Body of pancreas (tissue), 4 donors: Measurements from ENCODE around the gene AUTS2. TPM values are rescaled to one million over a fixed set of nuclear protein-coding genes. Genes with fewer than 3 reads are reported as not detected.

Experiments used
- ATAC-seq: fragments of 150-250 bp; one replicate; pipeline ENCODE4 v1.9.1; 2016
- DNase-seq, 4 donors: peaks; one replicate each; pipeline ENCODE4 v3.0.0-alpha.2; 2019
- H3K27ac ChIP-seq, 4 donors: fragments of 200-600 bp; sonication (generic); 1 replicate in 3 of 4; 2 replicates in 1 of 4; pipeline versions ENCODE4 v1.5.1 to v1.6.1; 2016 to 2019; ENCODE audit warnings: mild to moderate bottlenecking in 1 of 4, mixed read lengths in 1 of 4, moderate library complexity in 1 of 4
- H3K27me3 ChIP-seq, 2 donors: fragments of 200-600 bp; sonication (generic); one replicate each; pipeline ENCODE4 v1.6.0; 2016; ENCODE audit warnings: mild to moderate bottlenecking in 1 of 2
- H3K36me3 ChIP-seq, 2 donors: fragments of 200-600 bp; sonication (generic); replicated peaks in 1 of 2; 2 replicates each; pipeline ENCODE4 v1.5.1; 2016; ENCODE audit warnings: low read depth in 2 of 2; ENCODE audit not compliant: insufficient read depth in 1 of 2
- H3K4me1 ChIP-seq: fragments of 200-600 bp; sonication (generic); one replicate; pipeline ENCODE4 v1.6.0; 2016
- H3K4me3 ChIP-seq, 2 donors: fragments of 200-600 bp; sonication (generic); 1 replicate in 1 of 2; 2 replicates in 1 of 2; pipeline ENCODE4 v1.5.1; 2016 to 2019
- H3K9me3 ChIP-seq, 3 donors: fragments of 200-600 bp; sonication (generic); 1 replicate in 2 of 3; 2 replicates in 1 of 3; pipeline ENCODE4 v1.5.1; 2016
- POLR2A ChIP-seq, 3 donors: fragments of 450-650 bp; IDR thresholded peaks; one replicate each; pipeline ENCODE4 v1.6.1; 2016; ENCODE audit warnings: antibody characterized with exemption in 3 of 3, mild to moderate bottlenecking in 2 of 3
- WGBS, 2 donors: methylation state at CpG; one replicate each; pipeline ENCODE4 v1.1.5; 2017; 5-methylcytosine and 5-hydroxymethylcytosine counted together
- intact Hi-C: fragments of 100-400 bp; cut with DNase I; formaldehyde crosslinking; loops from one replicate; pipeline ENCODE4 v1.15.1; 2023
- total RNA-seq, 2 donors: library from RNA; depleted of rRNA; stranded (reverse); fragments of >200 nt; gene quantifications; one replicate each; pipeline ENCODE4 v1.1.0, GENCODE V29; 2016
- TF ChIP-seq, protein P1 (sequence below), 7 experiments: fragments of 450-650 bp in 4 of 7; fragments of 200-600 bp in 3 of 7; sonication (generic) in 3 of 7; IDR thresholded peaks; one replicate each; pipeline ENCODE4 v1.5.1; 2016 to 2019; ENCODE audit warnings: antibody characterized with exemption in 7 of 7

Gene AUTS2
- total RNA-seq, 2 donors from 2014 or later = 11.7 to 18.5 TPM

DNA sequence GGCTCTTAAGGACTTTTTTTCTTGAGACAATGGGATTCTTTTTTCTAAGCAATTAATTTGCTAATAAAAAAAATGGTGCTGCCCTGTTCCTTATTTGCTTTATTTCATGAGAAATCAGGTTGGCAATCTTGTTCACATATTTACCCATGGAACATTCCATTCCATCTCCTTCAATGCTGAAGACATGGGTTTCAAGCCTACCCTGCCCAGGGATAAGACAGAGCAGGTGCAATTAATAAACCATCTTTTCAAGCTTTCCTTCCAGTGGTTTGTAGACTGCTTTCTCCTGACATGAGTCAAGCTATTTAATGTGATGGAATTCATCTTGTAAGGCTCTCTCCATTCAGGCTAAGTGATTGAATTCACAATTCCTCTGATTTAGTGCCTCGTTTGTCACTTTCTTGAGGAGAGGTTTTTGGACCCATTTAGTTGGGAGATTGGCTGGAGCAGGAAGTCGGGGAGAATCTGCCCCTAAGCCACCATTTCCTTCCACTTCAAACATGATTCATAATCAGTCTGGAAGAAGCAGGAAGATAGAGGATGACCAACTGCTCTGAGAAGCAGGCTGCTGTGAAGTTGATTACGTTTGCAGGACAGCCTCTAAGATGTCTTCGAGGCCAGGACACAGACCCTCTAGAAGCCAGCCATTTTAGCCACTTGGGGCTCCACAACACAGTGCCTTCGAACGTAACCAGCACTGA is 981.3 kb downstream of the AUTS2 start:
- Histone ChIP-seq H3K36me3 (no peaks in the 10 kb centered on the region), H3K27me3 (no peaks in the 10 kb centered on the region), H3K9me3 (no peaks in the 10 kb centered on the region), H3K4me1 (peaks cover 9% of the 10 kb centered on the region), H3K4me3 (no peak overlapping the region), H3K27ac (no peak overlapping the region)
- TF ChIP-seq, protein P1, sequence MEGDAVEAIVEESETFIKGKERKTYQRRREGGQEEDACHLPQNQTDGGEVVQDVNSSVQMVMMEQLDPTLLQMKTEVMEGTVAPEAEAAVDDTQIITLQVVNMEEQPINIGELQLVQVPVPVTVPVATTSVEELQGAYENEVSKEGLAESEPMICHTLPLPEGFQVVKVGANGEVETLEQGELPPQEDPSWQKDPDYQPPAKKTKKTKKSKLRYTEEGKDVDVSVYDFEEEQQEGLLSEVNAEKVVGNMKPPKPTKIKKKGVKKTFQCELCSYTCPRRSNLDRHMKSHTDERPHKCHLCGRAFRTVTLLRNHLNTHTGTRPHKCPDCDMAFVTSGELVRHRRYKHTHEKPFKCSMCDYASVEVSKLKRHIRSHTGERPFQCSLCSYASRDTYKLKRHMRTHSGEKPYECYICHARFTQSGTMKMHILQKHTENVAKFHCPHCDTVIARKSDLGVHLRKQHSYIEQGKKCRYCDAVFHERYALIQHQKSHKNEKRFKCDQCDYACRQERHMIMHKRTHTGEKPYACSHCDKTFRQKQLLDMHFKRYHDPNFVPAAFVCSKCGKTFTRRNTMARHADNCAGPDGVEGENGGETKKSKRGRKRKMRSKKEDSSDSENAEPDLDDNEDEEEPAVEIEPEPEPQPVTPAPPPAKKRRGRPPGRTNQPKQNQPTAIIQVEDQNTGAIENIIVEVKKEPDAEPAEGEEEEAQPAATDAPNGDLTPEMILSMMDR (IDR thresholded peaks at IDR 0.05) = no peak
- TF ChIP-seq POLR2A (IDR thresholded peaks at IDR 0.05) = no peak
- DNase-seq (no peak), ATAC-seq (no peak)
- intact Hi-C loops = no loop called here
- WGBS, 2 donors = 74 to 82% methylated on average over 4 to 6 of the region's 6 CpGs

DNA sequence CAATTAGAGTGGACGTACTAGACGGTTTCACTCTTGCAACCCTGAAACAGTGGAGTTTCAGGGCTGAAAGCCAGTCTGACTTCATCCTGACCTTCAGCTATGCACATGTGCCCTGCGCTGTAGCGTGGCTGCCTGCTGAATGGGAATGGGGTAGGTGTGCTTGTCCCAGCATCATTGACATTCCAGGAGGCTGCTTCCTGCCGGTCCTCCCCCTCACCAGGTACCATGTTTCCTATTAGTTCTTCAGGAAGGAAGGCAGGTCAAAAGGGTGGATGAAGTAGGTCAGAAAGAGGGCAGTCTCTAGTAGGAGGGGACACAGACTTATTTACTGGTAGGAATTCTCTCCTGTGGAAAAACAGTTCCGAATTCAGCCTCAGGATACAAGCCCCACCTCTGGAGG is 981.9 kb downstream of the AUTS2 start:
- Histone ChIP-seq H3K4me1 (peaks cover 12% of the 10 kb centered on the region), H3K27me3 (no peaks in the 10 kb centered on the region), H3K27ac (no peak overlapping the region), H3K36me3 (no peaks in the 10 kb centered on the region), H3K4me3 (no peak overlapping the region), H3K9me3 (no peaks in the 10 kb centered on the region)
- intact Hi-C loops = no loop called here
- WGBS, 2 donors = 62 to 76% methylated on average over 4 to 6 of the region's 6 CpGs
- no peak for ATAC-seq
- TF ChIP-seq, protein P1 (IDR thresholded peaks at IDR 0.05) = no peak
- TF ChIP-seq POLR2A (IDR thresholded peaks at IDR 0.05) = no peak
- no peak for DNase-seq

- ATAC-seq = no peak
Observed at GRCh38 chr7:70582927-70583895, 984.9 kb downstream of the AUTS2 start.

DNA sequence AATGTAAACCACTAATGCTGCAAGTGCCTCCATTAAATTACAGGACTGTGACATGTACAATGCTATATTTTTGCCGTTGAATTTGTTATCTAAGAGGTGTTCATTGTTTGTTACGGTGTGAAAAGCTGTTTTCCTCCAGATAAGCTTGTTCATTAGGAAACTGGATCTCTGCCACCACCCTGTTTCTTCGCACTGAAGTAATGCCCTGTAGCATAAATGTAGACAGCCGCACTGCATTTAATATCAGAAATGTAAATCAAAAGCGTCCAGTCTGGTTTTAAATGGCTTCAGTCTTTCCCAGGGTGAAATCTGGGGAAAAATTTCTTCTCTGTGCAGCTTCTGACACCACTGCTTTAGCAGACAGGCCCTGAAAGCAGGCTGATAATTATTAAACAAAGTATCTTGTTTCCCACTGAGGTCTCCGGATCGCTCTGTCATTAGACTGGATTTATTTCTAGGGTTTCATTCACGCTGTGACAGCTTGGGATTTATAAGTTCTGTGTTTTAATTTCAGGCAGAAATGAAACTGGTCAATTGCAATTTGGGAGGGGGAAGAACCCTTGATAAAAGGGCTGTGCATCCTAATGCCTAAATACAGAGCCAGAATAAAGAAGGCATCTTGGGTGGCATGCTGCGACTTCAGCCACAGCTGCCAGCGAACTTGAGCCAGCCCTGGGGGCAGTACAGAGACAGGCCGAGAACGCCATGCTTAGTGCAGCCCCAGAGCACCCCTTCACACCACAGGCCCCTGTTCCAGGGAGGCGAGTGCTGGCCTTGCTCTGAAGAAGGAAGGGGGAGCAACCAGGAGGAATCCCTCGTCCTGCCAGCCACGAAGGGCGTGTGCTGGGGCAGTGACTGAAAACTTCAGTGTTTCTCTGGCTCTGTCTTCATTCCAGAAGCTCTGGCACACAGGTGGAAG is 985.9 kb downstream of the AUTS2 start:
- intact Hi-C loops = no loop called here
- no peak for DNase-seq
- Histone ChIP-seq H3K4me1 (peaks cover 12% of the 10 kb centered on the region), H3K36me3 (no peaks in the 10 kb centered on the region), H3K27ac (peak overlapping the region in 2 of 4 donors; percentile 21 to 51), H3K9me3 (no peaks in the 10 kb centered on the region), H3K4me3 (no peak overlapping the region), H3K27me3 (no peaks in the 10 kb centered on the region)
- no peak for ATAC-seq
- 63 to 64% methylated on average over 13 to 16 of the region's 16 CpGs for WGBS, 2 donors
- TF ChIP-seq, protein P1 (IDR thresholded peaks at IDR 0.05) = no peak
- no peak for TF ChIP-seq POLR2A (IDR thresholded peaks at IDR 0.05)

More at GRCh38 chr7:70582927-70583895, 984.9 kb downstream of the AUTS2 start:
- H3K4me3 ChIP-seq = no peak overlapping the region
- peak overlapping the region in 1 of 4 donors; percentile 44 for H3K27ac ChIP-seq
- TF ChIP-seq, protein P1 (IDR thresholded peaks at IDR 0.05) = no peak
- TF ChIP-seq POLR2A (IDR thresholded peaks at IDR 0.05) = no peak
- H3K36me3 ChIP-seq = no peaks in the 10 kb centered on the region
- 71 to 72% methylated on average over 18 of the region's 18 CpGs for WGBS, 2 donors
- no peaks in the 10 kb centered on the region for H3K9me3 ChIP-seq
- intact Hi-C loops = no loop called here
- peaks cover 12% of the 10 kb centered on the region for H3K4me1 ChIP-seq
- no peak for DNase-seq
- no peaks in the 10 kb centered on the region for H3K27me3 ChIP-seq
